GM21367 (cell line): ENCODE measurements around the gene SNX15.
"Not testable (repeated sequence)": the region's sequence is repeated elsewhere in the genome, so short reads cannot be mapped to it uniquely, and the experiment has no call there.

ENCODE experiments used
- ATAC-seq: cut with Tn5 transposase; IDR thresholded peaks from one replicate; pipeline ENCODE4 v1.9.1; 2021; ENCODE audit not compliant: unreplicated experiment

The SNX15 gene

GRCh38 chr11:65027213-65028067 lies at the start of gene SNX15:
Gene SNX15, plus strand, starts transcription at chr11:65027439. Its CDS starts 99 bp downstream, at chr11:65027538.
- peak; percentile 69 for ATAC-seq

GRCh38 chr11:64983339-64983738 lies 43.9 kb upstream of the SNX15 start:
- ATAC-seq, result not testable (repeated sequence)

GRCh38 chr11:64987998-64988854 lies 39.0 kb upstream of the SNX15 start:
- ATAC-seq, result no peak

GRCh38 chr11:64989416-64989815 lies 37.8 kb upstream of the SNX15 start:
- no peak for ATAC-seq

- no peak for ATAC-seq
These were observed 36.9 kb upstream of the SNX15 start for GRCh38 chr11:64990222-64990923.

GRCh38 chr11:64994318-64994717 lies 32.9 kb upstream of the SNX15 start:
- ATAC-seq, result no peak

GRCh38 chr11:64996327-64996709 lies 30.9 kb upstream of the SNX15 start:
- no peak for ATAC-seq

- ATAC-seq, result no peak
These were observed 30.4 kb upstream of the SNX15 start, which contains the start of gene BATF2 for GRCh38 chr11:64996710-64997380. Gene BATF2, minus strand, starts transcription at chr11:64996971. Its CDS starts 57 bp downstream, at chr11:64996914.

- ATAC-seq, result no peak
These were observed 29.1 kb upstream of the SNX15 start for GRCh38 chr11:64998141-64998540.

- no peak for ATAC-seq
These were observed 28.4 kb upstream of the SNX15 start for GRCh38 chr11:64998690-64999431.

- no peak for ATAC-seq
These were observed 27.8 kb upstream of the SNX15 start for GRCh38 chr11:64999478-64999877.

GRCh38 chr11:65002706-65003105 lies 24.5 kb upstream of the SNX15 start:
- no peak for ATAC-seq

- ATAC-seq, result no peak
These were observed 24.0 kb upstream of the SNX15 start for GRCh38 chr11:65003282-65003681.

- not testable (repeated sequence) for ATAC-seq
These were observed 23.3 kb upstream of the SNX15 start for GRCh38 chr11:65003968-65004367.

- no peak for ATAC-seq
These were observed 19.2 kb upstream of the SNX15 start for GRCh38 chr11:65008016-65008415.

- no peak for ATAC-seq
These were observed 18.4 kb upstream of the SNX15 start for GRCh38 chr11:65008873-65009272.

GRCh38 chr11:65013130-65013887 lies 13.9 kb upstream of the SNX15 start:
- peak; percentile 61 for ATAC-seq

GRCh38 chr11:65013888-65014725 lies 13.1 kb upstream of the SNX15 start, which contains the start of gene ARL2:
Gene ARL2, plus strand, starts transcription at chr11:65014160. Its CDS starts 48 bp downstream, at chr11:65014208.
- peak; percentile 64 for ATAC-seq
